Stomach smooth muscle (tissue), 2 donors: ENCODE data around the gene NLN.
"Not testable (repeated sequence)": the region's sequence is repeated elsewhere in the genome, so short reads cannot be mapped to it uniquely, and the experiment has no call there.

Experiments
- H3K27ac ChIP-seq: one replicate; pipeline ENCODE4 v1.7.0; 2013; ENCODE audit warnings: mild to moderate bottlenecking, low read length, inconsistent platforms
- H3K27me3 ChIP-seq, 2 donors: one replicate each; pipeline ENCODE4 v1.7.0; 2013; ENCODE audit warnings: low read length in 2 of 2; ENCODE audit not compliant: insufficient read depth in 2 of 2, control insufficient read depth in 1 of 2
- H3K36me3 ChIP-seq, 2 donors: one replicate each; pipeline ENCODE4 v1.7.0; 2013; ENCODE audit warnings: low read length in 2 of 2; ENCODE audit not compliant: control insufficient read depth in 2 of 2, insufficient read depth in 2 of 2
- H3K4me1 ChIP-seq: one replicate; pipeline ENCODE4 v1.7.0; 2013; ENCODE audit warnings: low read length; ENCODE audit not compliant: control insufficient read depth, insufficient read depth
- H3K4me3 ChIP-seq, 2 donors: one replicate each; pipeline ENCODE4 v1.7.0; 2013; ENCODE audit warnings: low read length in 2 of 2
- H3K9ac ChIP-seq, 2 donors: one replicate each; pipeline ENCODE4 v1.7.0; 2013; ENCODE audit warnings: low read length in 2 of 2, mild to moderate bottlenecking in 1 of 2
- H3K9me3 ChIP-seq, 2 donors: one replicate each; pipeline ENCODE4 v1.7.0; 2013; ENCODE audit warnings: low read length in 2 of 2; ENCODE audit not compliant: control insufficient read depth in 2 of 2
- donor health status: healthy.
- donor health status: Pancreatic carcinoma.

Gene NLN

GRCh38 chr5:65734196-65734775 is 12.3 kb downstream of the NLN start:
- H3K9me3 ChIP-seq, H3K4me3 ChIP-seq, H3K27me3 ChIP-seq, H3K36me3 ChIP-seq, H3K27ac ChIP-seq, H3K4me1 ChIP-seq, H3K9ac ChIP-seq: not testable (repeated sequence)

GRCh38 chr5:65734921-65735320 is 12.9 kb downstream of the NLN start:
- H3K4me3 ChIP-seq = no peak overlapping the region
- no peaks in the 10 kb centered on the region for H3K27me3 ChIP-seq
- H3K9ac ChIP-seq = no peak overlapping the region
- H3K27ac ChIP-seq = no peak overlapping the region
- no peaks in the 10 kb centered on the region for H3K9me3 ChIP-seq
- H3K36me3 ChIP-seq = no peaks in the 10 kb centered on the region
- H3K4me1 ChIP-seq = no peaks in the 10 kb centered on the region

DNA sequence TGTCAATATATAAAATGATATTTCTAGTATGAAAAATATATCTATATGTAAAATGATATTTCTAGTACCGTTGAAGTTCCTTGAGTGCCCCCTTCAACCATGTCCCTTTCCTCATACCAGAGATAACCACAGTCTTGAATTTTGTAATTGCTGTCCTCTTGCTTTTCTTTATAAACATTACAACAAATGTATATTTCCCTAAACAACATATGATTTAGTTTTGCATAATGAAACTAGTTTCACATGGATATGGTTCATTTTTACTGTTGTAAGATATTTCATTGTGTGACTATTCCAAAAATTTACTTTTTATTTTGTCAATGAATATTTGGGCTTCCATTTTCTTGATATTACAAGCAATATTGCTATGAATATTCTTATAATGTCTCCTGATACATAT is 14.0 kb downstream of the NLN start:
- Histone ChIP-seq H3K27me3 (no peaks in the 10 kb centered on the region), H3K4me1 (no peaks in the 10 kb centered on the region), H3K27ac (no peak overlapping the region), H3K9ac (no peak overlapping the region), H3K36me3 (no peaks in the 10 kb centered on the region), H3K9me3 (no peaks in the 10 kb centered on the region), H3K4me3 (no peak overlapping the region)

GRCh38 chr5:65737842-65738241 is 15.8 kb downstream of the NLN start:
- Histone ChIP-seq H3K4me1 (no peaks in the 10 kb centered on the region), H3K9me3 (no peaks in the 10 kb centered on the region), H3K9ac (no peak overlapping the region), H3K27ac (no peak overlapping the region), H3K4me3 (no peak overlapping the region), H3K27me3 (no peaks in the 10 kb centered on the region), H3K36me3 (no peaks in the 10 kb centered on the region)

DNA sequence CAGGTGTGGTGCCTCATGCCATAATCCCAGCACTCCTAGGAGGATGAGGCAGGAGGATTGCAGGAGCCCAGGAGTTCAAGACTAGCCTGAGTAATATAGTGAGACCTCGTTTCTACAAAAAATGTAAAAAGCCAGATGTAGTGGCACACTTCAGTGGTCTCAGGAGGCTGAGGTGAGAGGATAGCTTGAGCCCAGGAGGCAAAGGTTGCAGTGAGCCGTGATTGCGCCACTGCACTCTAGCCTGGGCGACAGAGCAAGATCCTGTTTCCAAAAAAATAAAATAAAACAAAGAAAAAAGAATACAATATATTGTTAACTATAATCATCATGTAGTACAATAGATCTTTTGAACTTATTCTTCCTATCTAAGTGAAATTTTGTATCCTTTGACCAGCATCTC is 16.3 kb downstream of the NLN start:
- Histone ChIP-seq H3K9me3 (no peaks in the 10 kb centered on the region), H3K36me3 (no peaks in the 10 kb centered on the region), H3K9ac (no peak overlapping the region), H3K4me1 (no peaks in the 10 kb centered on the region), H3K4me3 (no peak overlapping the region), H3K27me3 (no peaks in the 10 kb centered on the region), H3K27ac (no peak overlapping the region)

GRCh38 chr5:65739162-65739561 is 17.2 kb downstream of the NLN start:
- no peaks in the 10 kb centered on the region for H3K9me3 ChIP-seq
- H3K4me1 ChIP-seq = no peaks in the 10 kb centered on the region
- H3K36me3 ChIP-seq = no peaks in the 10 kb centered on the region
- no peak overlapping the region for H3K4me3 ChIP-seq
- no peak overlapping the region for H3K9ac ChIP-seq
- H3K27ac ChIP-seq = no peak overlapping the region
- H3K27me3 ChIP-seq = no peaks in the 10 kb centered on the region

DNA sequence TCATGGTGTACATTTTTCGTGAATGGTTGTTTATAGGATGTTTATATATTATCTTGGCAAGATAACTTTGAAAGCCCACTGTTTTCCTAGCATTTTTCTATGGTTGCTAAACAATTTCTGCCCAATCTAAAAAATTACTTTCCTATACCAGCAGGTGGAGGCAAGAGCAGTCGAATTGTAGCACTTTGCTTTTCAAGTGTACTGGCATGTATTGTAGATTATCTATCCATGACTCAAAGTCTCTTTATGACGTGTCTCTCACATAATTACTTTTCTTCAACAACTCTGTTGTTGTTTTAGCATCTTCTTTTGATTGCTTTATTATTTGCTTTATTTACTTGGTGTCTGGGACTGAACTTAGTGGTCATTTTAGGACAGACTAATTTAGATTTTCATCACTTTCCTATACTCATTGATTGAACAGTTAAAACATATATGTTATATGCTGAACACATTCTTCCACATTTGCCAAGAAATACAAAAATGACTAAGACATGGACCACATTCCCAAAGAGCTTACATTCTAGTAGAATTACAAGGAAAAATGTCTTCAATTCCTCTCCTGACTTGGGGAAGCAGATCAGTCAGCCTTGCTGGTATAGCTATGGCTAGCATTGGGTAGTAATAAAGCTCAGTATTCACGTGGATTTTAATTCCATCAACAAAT is 20.7 kb downstream of the NLN start:
- H3K4me1 ChIP-seq = no peaks in the 10 kb centered on the region
- no peaks in the 10 kb centered on the region for H3K27me3 ChIP-seq
- H3K9me3 ChIP-seq = no peaks in the 10 kb centered on the region
- no peak overlapping the region for H3K4me3 ChIP-seq
- H3K9ac ChIP-seq = no peak overlapping the region
- no peak overlapping the region for H3K27ac ChIP-seq
- no peaks in the 10 kb centered on the region for H3K36me3 ChIP-seq

DNA sequence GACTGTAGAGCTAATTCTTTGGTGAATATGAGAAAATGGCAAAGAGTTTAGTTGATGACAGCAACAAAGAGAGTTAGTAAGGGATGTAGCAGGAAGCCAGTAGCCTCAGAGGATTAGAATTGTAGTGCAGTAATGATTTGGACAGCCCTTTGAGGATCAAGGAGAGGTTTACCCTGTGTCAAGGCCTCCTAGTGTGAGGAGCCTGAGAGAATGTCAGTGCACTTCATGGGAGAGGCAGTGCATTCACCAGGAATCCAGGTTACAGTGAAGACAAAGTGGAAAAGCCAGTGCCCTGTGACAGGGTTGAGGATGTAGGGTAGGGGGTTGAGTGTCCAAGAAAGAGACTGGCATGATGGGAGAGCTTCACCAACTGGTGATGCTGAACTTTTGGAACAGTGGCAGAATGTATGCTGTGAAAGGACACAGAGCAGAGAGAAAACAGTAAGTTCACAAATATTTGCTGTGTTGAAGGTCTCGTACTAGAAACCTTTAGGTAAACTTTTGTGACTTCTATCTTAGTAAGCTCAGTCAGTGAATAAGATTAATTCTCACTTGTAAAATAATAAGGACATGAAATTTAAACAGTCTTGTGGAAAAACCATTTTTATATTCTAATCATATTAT is 27.3 kb downstream of the NLN start:
- no peaks in the 10 kb centered on the region for H3K27me3 ChIP-seq
- no peaks in the 10 kb centered on the region for H3K9me3 ChIP-seq
- no peak overlapping the region for H3K27ac ChIP-seq
- no peak overlapping the region for H3K4me3 ChIP-seq
- no peaks in the 10 kb centered on the region for H3K36me3 ChIP-seq
- H3K9ac ChIP-seq = no peak overlapping the region
- no peaks in the 10 kb centered on the region for H3K4me1 ChIP-seq

GRCh38 chr5:65749956-65750355 is 28.0 kb downstream of the NLN start:
- H3K9me3 ChIP-seq = no peaks in the 10 kb centered on the region

GRCh38 chr5:65750938-65751337 is 28.9 kb downstream of the NLN start:
- Histone ChIP-seq H3K9me3 (no peaks in the 10 kb centered on the region), H3K27ac (no peak overlapping the region), H3K4me3 (no peak overlapping the region), H3K27me3 (no peaks in the 10 kb centered on the region), H3K9ac (no peak overlapping the region), H3K4me1 (no peaks in the 10 kb centered on the region), H3K36me3 (no peaks in the 10 kb centered on the region)

More at GRCh38 chr5:65749956-65750355, 28.0 kb downstream of the NLN start:
- no peaks in the 10 kb centered on the region for H3K36me3 ChIP-seq
- H3K9ac ChIP-seq = no peak overlapping the region
- H3K27ac ChIP-seq = no peak overlapping the region
- no peaks in the 10 kb centered on the region for H3K27me3 ChIP-seq
- no peak overlapping the region for H3K4me3 ChIP-seq
- no peaks in the 10 kb centered on the region for H3K4me1 ChIP-seq

GRCh38 chr5:65753189-65753588 is 31.2 kb downstream of the NLN start:
- Histone ChIP-seq H3K4me1 (no peaks in the 10 kb centered on the region), H3K36me3 (no peaks in the 10 kb centered on the region), H3K27me3 (no peaks in the 10 kb centered on the region), H3K4me3 (no peak overlapping the region), H3K27ac (no peak overlapping the region), H3K9me3 (no peaks in the 10 kb centered on the region), H3K9ac (no peak overlapping the region)
